Heart left ventricle (tissue), 13 donors: ENCODE data around the gene TCF4.

ENCODE experiments used
- CTCF ChIP-seq, 12 donors: fragments of 200-600 bp; sonication (generic) in 4 of 12; IDR thresholded peaks; one replicate each; pipeline versions ENCODE4 v1.5.0 to v1.8.0; 2018 to 2022; ENCODE audit warnings: antibody characterized with exemption in 12 of 12, mild to moderate bottlenecking in 5 of 12
- POLR2A ChIP-seq, 2 donors: fragments of 450-650 bp; IDR thresholded peaks; one replicate each; pipeline ENCODE4 v1.6.1; 2017; ENCODE audit warnings: antibody characterized with exemption in 2 of 2, mild to moderate bottlenecking in 2 of 2, moderate library complexity in 2 of 2
- donor health status: ischemic (EF 13 %, LVEDD 7.1; RV severe dilation, severe dysfunction).
- donor health status: DM: no; HTN: yes; CAD: no.
- donor health status: DM: no; HTN: no; CAD: no.
- donor health status: ischemic (EF 25% LVEDD 6.9; RV normal size, moderate dysfunction).
- donor health status: ischemic (EF 25% LVEDD 5.7; RV mildly dilated, moderate dysfunction).
- donor health status: ischemic (EF 35%, LVEDD 5.7; RV mildly dilated, moderate dysfunction).
- donor health status: nonischemic (EF 11% LVEDD 7.7; RV severe dilation, severe dysfunction).
- donor health status: DM: yes; HTN: yes; CAD: no.
- donor health status: PGD.
- donor health status: ischemic (EF 29% LVEDD 5.4; RV normal size, mild dysfunction).
- donor health status: nonischemic (EF 23%, LVEDD 6.1; RV moderate dilation, normal function).

DNA sequence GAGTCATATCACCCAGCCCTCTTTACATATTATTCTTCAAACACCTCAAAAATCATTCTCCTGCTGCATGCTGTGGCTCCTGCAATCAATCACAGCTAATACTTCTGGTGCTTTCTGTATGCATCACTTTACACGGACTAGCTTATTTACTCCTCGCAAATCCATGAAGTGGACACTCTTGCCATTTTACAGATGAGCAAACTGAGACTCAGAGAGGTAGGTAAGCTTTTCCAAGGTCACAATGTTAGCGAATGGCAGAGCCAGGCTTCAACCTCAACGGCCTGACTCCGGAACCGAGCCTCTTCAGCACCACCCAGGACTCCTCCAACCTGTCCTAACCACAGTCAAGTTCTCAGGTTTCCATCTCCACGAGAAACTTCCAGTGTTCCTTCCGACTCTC, 36.8 kb downstream of the TCF4 start:
- TF ChIP-seq CTCF (IDR thresholded peaks at IDR 0.05): no peak
- no peak for TF ChIP-seq POLR2A (IDR thresholded peaks at IDR 0.05)
